ENCODE results near the gene ING2.

Gene ING2

GRCh38 chr4:183503497-183504063, 1.3 kb upstream of the ING2 start:
- peak overlapping the region; percentile 58 for H3K4me3 ChIP-seq (ENCODE audit: low read depth, low read length)
- peak; percentile 1; the same call in 1 of the 2 replicates for TF ChIP-seq SP2 (tag by site-specific recombination; IDR thresholded peaks at IDR 0.05)
- peak; percentile 54; the same call in 1 of the 2 replicates for TF ChIP-seq ZBTB20 (tag by site-specific recombination; IDR thresholded peaks at IDR 0.05)
- no peak for TF ChIP-seq ZNF510 (tag by site-specific recombination; IDR thresholded peaks at IDR 0.05; ENCODE audit: insufficient replicate concordance)
- no peak for TF ChIP-seq KLF7 (tag by site-specific recombination; IDR thresholded peaks at IDR 0.05; ENCODE audit: borderline replicate concordance)
- no peak for TF ChIP-seq ZFP37 (tag by site-specific recombination; IDR thresholded peaks at IDR 0.05)
- no peak for TF ChIP-seq KLF16 (tag by site-specific recombination; IDR thresholded peaks at IDR 0.05)
- no peak for TF ChIP-seq ZNF18 (tag by site-specific recombination; IDR thresholded peaks at IDR 0.05)
- no peak for TF ChIP-seq SP7 (tag by site-specific recombination; IDR thresholded peaks at IDR 0.05)
- no peak for TF ChIP-seq ZNF449 (tag by site-specific recombination; IDR thresholded peaks at IDR 0.05)
- TF ChIP-seq ZNF335 (tag by site-specific recombination; conservative IDR thresholded peaks at IDR 0.05), result peak; percentile 94
- TF ChIP-seq WT1 (tag by site-specific recombination; IDR thresholded peaks at IDR 0.05), result no peak
- no peak for TF ChIP-seq CTCF (tag by site-specific recombination; IDR thresholded peaks at IDR 0.05)
- no peak for TF ChIP-seq ZNF785 (tag by site-specific recombination; IDR thresholded peaks at IDR 0.05)
- TF ChIP-seq YY2 (tag by site-specific recombination; IDR thresholded peaks at IDR 0.05), result no peak
- TF ChIP-seq ZNF561 (tag by site-specific recombination; IDR thresholded peaks at IDR 0.05; ENCODE audit: borderline replicate concordance), result no peak
- TF ChIP-seq ZSCAN4 (tag by site-specific recombination; IDR thresholded peaks at IDR 0.05), result no peak
- no peak for TF ChIP-seq ZNF701 (tag by site-specific recombination; IDR thresholded peaks at IDR 0.05)
- TF ChIP-seq ZNF623 (tag by site-specific recombination; IDR thresholded peaks at IDR 0.05), result peak; percentile 67
- TF ChIP-seq IKZF3 (tag by site-specific recombination; IDR thresholded peaks at IDR 0.05), result no peak
- no peaks in the 10 kb centered on the region for H3K36me3 ChIP-seq (ENCODE audit: control insufficient read depth in 2 of 2, insufficient read depth in 1 of 2, low read length in 2 of 2)
- ChIA-PET CTCF (interaction anchor here (0.9 kb wide), 1 partner anchor 25 kb away, joined by 3 read pairs; no protein-coding TSS in a partner anchor), POLR2A (interaction anchor here (0.6 to 1.4 kb wide), 2 partner anchors 11 to 16 kb away, joined by 4 to 5 read pairs; no protein-coding TSS in a partner anchor)
- peak overlapping the region; percentile 91 for H3K27ac ChIP-seq (ENCODE audit: extremely low read depth, low read depth, low read length)
- peaks cover 18% of the 10 kb centered on the region; the same call in 1 of the 2 replicates for H3K4me1 ChIP-seq (ENCODE audit: control insufficient read depth, insufficient read depth, low read length)
- no peaks in the 10 kb centered on the region for H3K9me3 ChIP-seq (ENCODE audit: control insufficient read depth, insufficient read depth, low read depth, low read length)

All from HEK293 (cell line).